ENCODE measurements around the gene ATP6AP1. TPM values are rescaled to one million over a fixed set of nuclear protein-coding genes. Genes with fewer than 3 reads are reported as not detected.

The ATP6AP1 gene
- total and polyA plus RNA-seq, 9 of the 15 experiments (the other 6 are each of a cell fraction or from before 2014, with no cell fraction given) = 8.3 to 90.5 (median 52.9) TPM

DNA sequence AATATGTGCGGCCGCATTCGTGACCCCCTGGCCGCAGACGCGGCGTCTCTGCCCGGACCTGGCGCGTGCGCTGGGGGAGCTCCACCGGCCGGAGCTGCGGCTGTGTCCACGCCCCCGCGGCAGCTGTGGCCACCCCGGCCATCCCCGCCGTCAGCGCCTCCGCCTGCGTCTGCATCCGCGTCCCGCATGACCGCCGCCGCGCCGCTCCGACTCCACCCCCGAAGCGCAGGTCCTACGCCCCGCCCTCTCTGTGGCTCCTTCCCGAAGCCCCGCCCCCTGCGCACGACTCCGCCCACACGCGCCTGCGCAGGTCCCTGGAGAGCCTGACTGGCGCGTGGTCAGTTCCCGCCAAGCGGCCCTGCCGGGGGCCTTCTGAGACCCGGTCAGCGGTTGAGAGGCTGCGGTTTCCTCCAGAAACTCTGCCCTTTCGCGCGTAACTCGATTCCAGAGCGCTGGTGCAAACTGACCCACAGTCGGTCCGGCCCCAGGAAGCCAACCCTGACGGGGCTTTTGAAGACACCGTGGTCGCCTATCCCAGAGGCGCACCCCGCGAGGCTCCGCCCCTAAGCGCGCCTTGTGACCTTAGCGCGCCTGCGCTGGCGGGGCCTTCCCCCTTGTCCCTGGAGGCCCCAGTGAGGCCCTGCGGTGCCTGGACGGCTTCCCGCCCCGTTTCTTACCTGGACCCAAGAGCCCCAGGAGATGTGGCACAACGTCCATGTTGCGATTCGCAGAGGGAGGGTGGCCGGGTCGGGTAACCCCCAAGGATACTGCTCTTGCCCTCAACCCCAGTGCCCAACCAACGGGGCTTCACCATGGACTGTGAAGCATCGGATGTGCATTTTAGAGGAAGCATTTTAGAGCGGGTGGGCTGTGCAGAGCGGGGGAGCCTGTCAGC lies 50.5 kb downstream of the ATP6AP1 start, which contains the start of gene LAGE3 (continued):
- TF ChIP-seq, protein P1, sequence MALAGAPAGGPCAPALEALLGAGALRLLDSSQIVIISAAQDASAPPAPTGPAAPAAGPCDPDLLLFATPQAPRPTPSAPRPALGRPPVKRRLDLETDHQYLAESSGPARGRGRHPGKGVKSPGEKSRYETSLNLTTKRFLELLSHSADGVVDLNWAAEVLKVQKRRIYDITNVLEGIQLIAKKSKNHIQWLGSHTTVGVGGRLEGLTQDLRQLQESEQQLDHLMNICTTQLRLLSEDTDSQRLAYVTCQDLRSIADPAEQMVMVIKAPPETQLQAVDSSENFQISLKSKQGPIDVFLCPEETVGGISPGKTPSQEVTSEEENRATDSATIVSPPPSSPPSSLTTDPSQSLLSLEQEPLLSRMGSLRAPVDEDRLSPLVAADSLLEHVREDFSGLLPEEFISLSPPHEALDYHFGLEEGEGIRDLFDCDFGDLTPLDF (CRISPR knock-in tag; IDR thresholded peaks at IDR 0.05) = peak; percentile 99
- TF ChIP-seq NR2F6 (CRISPR knock-in tag; IDR thresholded peaks at IDR 0.05) (no peak), KDM4B (IDR thresholded peaks at IDR 0.05; ENCODE audit: borderline replicate concordance in 2 of 2, low read depth in 1 of 2) (no peak), PHB2 (IDR thresholded peaks at IDR 0.05; ENCODE audit: low read depth) (no peak), FOXA3 (CRISPR knock-in tag; conservative IDR thresholded peaks at IDR 0.05 in 1 of 2, IDR thresholded peaks at IDR 0.05 in 1 of 2) (no peak), SMARCB1 (IDR thresholded peaks at IDR 0.05; ENCODE audit: insufficient read length, low read depth) (no peak), PCBP2 (IDR thresholded peaks at IDR 0.05; ENCODE audit: low read depth, low read length, poor library complexity, severe bottlenecking) (no peak), POLR2A (conservative IDR thresholded peaks at IDR 0.05) (peak; percentile 75), ZNF764 (CRISPR knock-in tag; IDR thresholded peaks at IDR 0.05; ENCODE audit: low read depth) (no peak), CCAR2 (IDR thresholded peaks at IDR 0.05; ENCODE audit: low read depth, low read length) (no peak), SETDB1 (IDR thresholded peaks at IDR 0.05; ENCODE audit: low read length) (no peak)
- TF ChIP-seq, protein P2, sequence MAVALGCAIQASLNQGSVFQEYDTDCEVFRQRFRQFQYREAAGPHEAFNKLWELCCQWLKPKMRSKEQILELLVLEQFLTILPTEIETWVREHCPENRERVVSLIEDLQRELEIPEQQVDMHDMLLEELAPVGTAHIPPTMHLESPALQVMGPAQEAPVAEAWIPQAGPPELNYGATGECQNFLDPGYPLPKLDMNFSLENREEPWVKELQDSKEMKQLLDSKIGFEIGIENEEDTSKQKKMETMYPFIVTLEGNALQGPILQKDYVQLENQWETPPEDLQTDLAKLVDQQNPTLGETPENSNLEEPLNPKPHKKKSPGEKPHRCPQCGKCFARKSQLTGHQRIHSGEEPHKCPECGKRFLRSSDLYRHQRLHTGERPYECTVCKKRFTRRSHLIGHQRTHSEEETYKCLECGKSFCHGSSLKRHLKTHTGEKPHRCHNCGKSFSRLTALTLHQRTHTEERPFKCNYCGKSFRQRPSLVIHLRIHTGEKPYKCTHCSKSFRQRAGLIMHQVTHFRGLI (CRISPR knock-in tag; IDR thresholded peaks at IDR 0.05) = no peak
- TF ChIP-seq, protein P3, sequence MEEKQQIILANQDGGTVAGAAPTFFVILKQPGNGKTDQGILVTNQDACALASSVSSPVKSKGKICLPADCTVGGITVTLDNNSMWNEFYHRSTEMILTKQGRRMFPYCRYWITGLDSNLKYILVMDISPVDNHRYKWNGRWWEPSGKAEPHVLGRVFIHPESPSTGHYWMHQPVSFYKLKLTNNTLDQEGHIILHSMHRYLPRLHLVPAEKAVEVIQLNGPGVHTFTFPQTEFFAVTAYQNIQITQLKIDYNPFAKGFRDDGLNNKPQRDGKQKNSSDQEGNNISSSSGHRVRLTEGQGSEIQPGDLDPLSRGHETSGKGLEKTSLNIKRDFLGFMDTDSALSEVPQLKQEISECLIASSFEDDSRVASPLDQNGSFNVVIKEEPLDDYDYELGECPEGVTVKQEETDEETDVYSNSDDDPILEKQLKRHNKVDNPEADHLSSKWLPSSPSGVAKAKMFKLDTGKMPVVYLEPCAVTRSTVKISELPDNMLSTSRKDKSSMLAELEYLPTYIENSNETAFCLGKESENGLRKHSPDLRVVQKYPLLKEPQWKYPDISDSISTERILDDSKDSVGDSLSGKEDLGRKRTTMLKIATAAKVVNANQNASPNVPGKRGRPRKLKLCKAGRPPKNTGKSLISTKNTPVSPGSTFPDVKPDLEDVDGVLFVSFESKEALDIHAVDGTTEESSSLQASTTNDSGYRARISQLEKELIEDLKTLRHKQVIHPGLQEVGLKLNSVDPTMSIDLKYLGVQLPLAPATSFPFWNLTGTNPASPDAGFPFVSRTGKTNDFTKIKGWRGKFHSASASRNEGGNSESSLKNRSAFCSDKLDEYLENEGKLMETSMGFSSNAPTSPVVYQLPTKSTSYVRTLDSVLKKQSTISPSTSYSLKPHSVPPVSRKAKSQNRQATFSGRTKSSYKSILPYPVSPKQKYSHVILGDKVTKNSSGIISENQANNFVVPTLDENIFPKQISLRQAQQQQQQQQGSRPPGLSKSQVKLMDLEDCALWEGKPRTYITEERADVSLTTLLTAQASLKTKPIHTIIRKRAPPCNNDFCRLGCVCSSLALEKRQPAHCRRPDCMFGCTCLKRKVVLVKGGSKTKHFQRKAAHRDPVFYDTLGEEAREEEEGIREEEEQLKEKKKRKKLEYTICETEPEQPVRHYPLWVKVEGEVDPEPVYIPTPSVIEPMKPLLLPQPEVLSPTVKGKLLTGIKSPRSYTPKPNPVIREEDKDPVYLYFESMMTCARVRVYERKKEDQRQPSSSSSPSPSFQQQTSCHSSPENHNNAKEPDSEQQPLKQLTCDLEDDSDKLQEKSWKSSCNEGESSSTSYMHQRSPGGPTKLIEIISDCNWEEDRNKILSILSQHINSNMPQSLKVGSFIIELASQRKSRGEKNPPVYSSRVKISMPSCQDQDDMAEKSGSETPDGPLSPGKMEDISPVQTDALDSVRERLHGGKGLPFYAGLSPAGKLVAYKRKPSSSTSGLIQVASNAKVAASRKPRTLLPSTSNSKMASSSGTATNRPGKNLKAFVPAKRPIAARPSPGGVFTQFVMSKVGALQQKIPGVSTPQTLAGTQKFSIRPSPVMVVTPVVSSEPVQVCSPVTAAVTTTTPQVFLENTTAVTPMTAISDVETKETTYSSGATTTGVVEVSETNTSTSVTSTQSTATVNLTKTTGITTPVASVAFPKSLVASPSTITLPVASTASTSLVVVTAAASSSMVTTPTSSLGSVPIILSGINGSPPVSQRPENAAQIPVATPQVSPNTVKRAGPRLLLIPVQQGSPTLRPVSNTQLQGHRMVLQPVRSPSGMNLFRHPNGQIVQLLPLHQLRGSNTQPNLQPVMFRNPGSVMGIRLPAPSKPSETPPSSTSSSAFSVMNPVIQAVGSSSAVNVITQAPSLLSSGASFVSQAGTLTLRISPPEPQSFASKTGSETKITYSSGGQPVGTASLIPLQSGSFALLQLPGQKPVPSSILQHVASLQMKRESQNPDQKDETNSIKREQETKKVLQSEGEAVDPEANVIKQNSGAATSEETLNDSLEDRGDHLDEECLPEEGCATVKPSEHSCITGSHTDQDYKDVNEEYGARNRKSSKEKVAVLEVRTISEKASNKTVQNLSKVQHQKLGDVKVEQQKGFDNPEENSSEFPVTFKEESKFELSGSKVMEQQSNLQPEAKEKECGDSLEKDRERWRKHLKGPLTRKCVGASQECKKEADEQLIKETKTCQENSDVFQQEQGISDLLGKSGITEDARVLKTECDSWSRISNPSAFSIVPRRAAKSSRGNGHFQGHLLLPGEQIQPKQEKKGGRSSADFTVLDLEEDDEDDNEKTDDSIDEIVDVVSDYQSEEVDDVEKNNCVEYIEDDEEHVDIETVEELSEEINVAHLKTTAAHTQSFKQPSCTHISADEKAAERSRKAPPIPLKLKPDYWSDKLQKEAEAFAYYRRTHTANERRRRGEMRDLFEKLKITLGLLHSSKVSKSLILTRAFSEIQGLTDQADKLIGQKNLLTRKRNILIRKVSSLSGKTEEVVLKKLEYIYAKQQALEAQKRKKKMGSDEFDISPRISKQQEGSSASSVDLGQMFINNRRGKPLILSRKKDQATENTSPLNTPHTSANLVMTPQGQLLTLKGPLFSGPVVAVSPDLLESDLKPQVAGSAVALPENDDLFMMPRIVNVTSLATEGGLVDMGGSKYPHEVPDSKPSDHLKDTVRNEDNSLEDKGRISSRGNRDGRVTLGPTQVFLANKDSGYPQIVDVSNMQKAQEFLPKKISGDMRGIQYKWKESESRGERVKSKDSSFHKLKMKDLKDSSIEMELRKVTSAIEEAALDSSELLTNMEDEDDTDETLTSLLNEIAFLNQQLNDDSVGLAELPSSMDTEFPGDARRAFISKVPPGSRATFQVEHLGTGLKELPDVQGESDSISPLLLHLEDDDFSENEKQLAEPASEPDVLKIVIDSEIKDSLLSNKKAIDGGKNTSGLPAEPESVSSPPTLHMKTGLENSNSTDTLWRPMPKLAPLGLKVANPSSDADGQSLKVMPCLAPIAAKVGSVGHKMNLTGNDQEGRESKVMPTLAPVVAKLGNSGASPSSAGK (IDR thresholded peaks at IDR 0.05) = peak; percentile 100

Data from K562 (cell line).